Endothelial cell of umbilical vein (primary cell): ENCODE measurements around the gene CDK12. TPM values are rescaled to one million over a fixed set of nuclear protein-coding genes. Genes with fewer than 3 reads are reported as not detected.

Experiments used
- BruUV-seq: library from RNA; stranded (reverse); fragments of 400-500 nt; replicated peaks from 2 replicates; lab custom pipeline; 2021; lab: Mats Ljungman, UMichigan
- CTCF ChIA-PET: fragments of 300-600, 350-600 bp; sonication (Branson Sonifier 250); formaldehyde crosslinking; loops from one replicate; lab custom pipeline; 2021; ENCODE audit warnings: antibody characterized with exemption, inconsistent platforms; lab: Charles Lee
- POLR2A ChIA-PET: fragments of 300-600, 350-600 bp; sonication (Branson Sonifier 250); formaldehyde crosslinking; loops from one replicate; lab custom pipeline; 2021; ENCODE audit warnings: antibody characterized with exemption, inconsistent platforms; lab: Charles Lee
- DNase-seq: peaks from one replicate; pipeline ENCODE4 v3.0.0-alpha.2; 2011; ENCODE audit warnings: low read depth, low spot score
- FAIRE-seq: peaks from 2 replicates; lab custom pipeline; 2011; peaks lifted over from hg19 to GRCh38; lab: Jason Lieb, UNC
- H2AFZ ChIP-seq: 2 replicates; pipeline ENCODE4 v1.6.0; 2012; ENCODE audit warnings: low read depth, low read length, control low read depth, inconsistent platforms
- H3K27ac ChIP-seq: 2 replicates; pipeline ENCODE4 v1.5.1; 2011; ENCODE audit warnings: low read depth, mild to moderate bottlenecking, control low read depth, low read length, moderate library complexity; ENCODE audit not compliant: insufficient read depth
- H3K27me3 ChIP-seq, 2 experiments: 2 replicates each; pipeline versions ENCODE4 v1.6.0 to v1.6.1; 2011; ENCODE audit warnings: low read length in 2 of 2, mixed read lengths in 1 of 2; ENCODE audit not compliant: control insufficient read depth in 2 of 2, insufficient read depth in 2 of 2
- H3K36me3 ChIP-seq, 2 experiments: 2 replicates in 1 of 2; 3 replicates in 1 of 2; pipeline ENCODE4 v1.5.1; 2011; ENCODE audit warnings: low read length in 2 of 2, mild to moderate bottlenecking in 1 of 2, moderate library complexity in 1 of 2; ENCODE audit not compliant: control insufficient read depth in 2 of 2, insufficient read depth in 2 of 2; ENCODE audit errors: extremely low read depth in 1 of 2
- H3K4me1 ChIP-seq: 3 replicates; pipeline ENCODE4 v1.5.1; 2011; ENCODE audit warnings: mild to moderate bottlenecking, low read length; ENCODE audit not compliant: control insufficient read depth, insufficient read depth; ENCODE audit errors: extremely low read depth
- H3K4me2 ChIP-seq: 2 replicates; pipeline ENCODE4 v1.6.1; 2011; ENCODE audit warnings: low read length, control low read depth, mixed read lengths; ENCODE audit not compliant: insufficient read depth
- H3K4me3 ChIP-seq, 3 experiments: fragments of 200-600 bp in 1 of 3; sonication (generic), shearing (Covaris generic) in 1 of 3; replicated peaks in 1 of 3; 2 replicates each; pipeline ENCODE4 v1.5.1; 2011 to 2016; ENCODE audit warnings: control low read depth in 3 of 3, low read length in 3 of 3, mild to moderate bottlenecking in 2 of 3, inconsistent platforms in 1 of 3, low read depth in 1 of 3, moderate library complexity in 1 of 3; ENCODE audit not compliant: insufficient read depth in 1 of 3
- H3K79me2 ChIP-seq: 2 replicates; pipeline ENCODE4 v1.6.0; 2012; ENCODE audit warnings: low read length, inconsistent platforms; ENCODE audit not compliant: control insufficient read depth, insufficient read depth
- H3K9ac ChIP-seq: replicated peaks from 2 replicates; pipeline ENCODE3; 2011; ENCODE audit warnings: low read length, control low read depth; ENCODE audit not compliant: insufficient read depth; ENCODE audit errors: extremely low read depth
- H3K9me1 ChIP-seq: replicated peaks from 3 replicates; pipeline ENCODE4 v1.6.0; 2011; ENCODE audit warnings: mild to moderate bottlenecking, low read length; ENCODE audit not compliant: control insufficient read depth, insufficient read depth; ENCODE audit errors: extremely low read depth
- H3K9me3 ChIP-seq: replicated peaks from 2 replicates; pipeline ENCODE4 v1.5.1; 2012; ENCODE audit warnings: low read length, inconsistent platforms; ENCODE audit not compliant: control insufficient read depth, insufficient read depth
- H4K20me1 ChIP-seq: replicated peaks from 2 replicates; pipeline ENCODE3; 2011; ENCODE audit warnings: mild to moderate bottlenecking, low read length; ENCODE audit not compliant: control insufficient read depth, insufficient read depth; ENCODE audit errors: extremely low read depth
- CTCF ChIP-seq, 2 donors: IDR thresholded peaks; 1 replicate in 1 of 2; 2 replicates in 1 of 2; pipeline ENCODE4 v1.5.1; 2011; ENCODE audit warnings: low read length in 2 of 2, mild to moderate bottlenecking in 2 of 2, moderate library complexity in 2 of 2, control low read depth in 1 of 2, inconsistent platforms in 1 of 2, low read depth in 1 of 2; ENCODE audit not compliant: insufficient read depth in 1 of 2; ENCODE audit errors: extremely low read depth in 1 of 2
- EZH2 ChIP-seq: IDR thresholded peaks from 2 replicates; pipeline ENCODE4 v1.6.1; 2012; ENCODE audit warnings: borderline replicate concordance, low read depth, mild to moderate bottlenecking, moderate library complexity, low read length, inconsistent platforms; ENCODE audit not compliant: severe bottlenecking
- FOS ChIP-seq: IDR thresholded peaks from 2 replicates; pipeline ENCODE4 v1.6.1; 2011; ENCODE audit warnings: mild to moderate bottlenecking, low read length, moderate library complexity, borderline replicate concordance; ENCODE audit not compliant: insufficient read depth
- GATA2 ChIP-seq: IDR thresholded peaks from 2 replicates; pipeline ENCODE4 v1.7.0; 2011; ENCODE audit warnings: low read depth, mild to moderate bottlenecking, moderate library complexity, mixed read lengths, low read length; ENCODE audit not compliant: insufficient read length, insufficient read depth
- JUN ChIP-seq: IDR thresholded peaks from 2 replicates; pipeline ENCODE4 v1.6.1; 2011; ENCODE audit warnings: borderline replicate concordance, low read depth; ENCODE audit not compliant: insufficient read length, insufficient read depth
- MAX ChIP-seq: IDR thresholded peaks from 2 replicates; pipeline ENCODE4 v1.6.1; 2011; ENCODE audit not compliant: insufficient read depth, insufficient read length
- MYC ChIP-seq: IDR thresholded peaks from one replicate; pipeline ENCODE4 v1.6.1; 2011; ENCODE audit warnings: mild to moderate bottlenecking, low read depth, low read length
- POLR2A ChIP-seq: IDR thresholded peaks from 2 replicates; pipeline ENCODE4 v1.6.1; 2012; ENCODE audit warnings: low read depth, mild to moderate bottlenecking, control low read depth, low read length
- POLR2AphosphoS5 ChIP-seq: IDR thresholded peaks from 2 replicates; pipeline ENCODE4 v1.6.1; 2012; ENCODE audit warnings: low read depth, mild to moderate bottlenecking, control low read depth, low read length, moderate library complexity; ENCODE audit not compliant: insufficient read depth
- dilution Hi-C: fragments of 300-500 bp; cut with MboI; formaldehyde crosslinking; loops from one replicate; pipeline ENCODE4 v1.15.0; 2019; ENCODE audit warnings: low sequenced_read_pairs; ENCODE audit not compliant: extremely low pct_ligation_motif_present
- intact Hi-C: fragments of 100-400 bp; cut with micrococcal nuclease; formaldehyde crosslinking; loops from one replicate; pipeline ENCODE4 v1.10.0; 2022
- polyA plus RNA-seq, 4 experiments: library from polyadenylated mRNA; depleted of rRNA in 3 of 4; stranded (reverse) in 3 of 4; unstranded in 1 of 4; fragments of >200 nt; gene quantifications; 2 replicates each; pipeline versions ENCODE4 v1.2.1 to v1.2.3, GENCODE V29; 2011 to 2012; ENCODE audit warnings: missing spikeins in 1 of 4
- total RNA-seq: library from RNA; stranded (reverse); gene quantifications from 2 replicates; pipeline ENCODE4 v1.2.3, GENCODE V29; 2021

Gene CDK12
- total and polyA plus RNA-seq, 2 donors (not counting 3 experiments of a cell fraction or from before 2014, with no cell fraction given), result 14.2 to 55.4 TPM

- Histone ChIP-seq H3K79me2 (no peaks in the 10 kb centered on the region), H3K9ac (no peak overlapping the region), H4K20me1 (no peaks in the 10 kb centered on the region), H3K27ac (no peak overlapping the region), H3K4me3 (no peak overlapping the region), H3K4me2 (no peak overlapping the region), H3K9me3 (no peaks in the 10 kb centered on the region), H3K36me3 (peaks cover 21 to 22% of the 10 kb centered on the region in 2 experiments), H3K9me1 (no peaks in the 10 kb centered on the region), H3K4me1 (no peaks in the 10 kb centered on the region), H3K27me3 (no peaks in the 10 kb centered on the region), H2AFZ (no peak overlapping the region)
- BruUV-seq, result no TSS peak
- dilution Hi-C loops (no loop called here), intact Hi-C loops (no loop called here)
- no peak for FAIRE-seq
- TF ChIP-seq JUN, result no peak
- TF ChIP-seq POLR2A, result no peak
- no peak for TF ChIP-seq CTCF (IDR thresholded peaks at IDR 0.05; ENCODE audit: extremely low read depth in 1 of 2, insufficient read depth in 1 of 2, low read depth in 1 of 2, low read length in 2 of 2)
- no peak for TF ChIP-seq FOS
- no peak for TF ChIP-seq GATA2
- no peak for TF ChIP-seq EZH2
- no peak for TF ChIP-seq MAX
- no peak for TF ChIP-seq MYC
- no peak for TF ChIP-seq POLR2AphosphoS5
- no peak for DNase-seq
- ChIA-PET CTCF (no interaction called here), POLR2A (no interaction called here)
Measured at GRCh38 chr17:39416141-39416540, 45.1 kb upstream of the CDK12 start.
